GF-D8 (cell line): ENCODE data around the gene APEH.

Source experiments
- DNase-seq: peaks from one replicate; lab custom pipeline; 2025; lab: John Stamatoyannopoulos, UW

Gene APEH

DNA sequence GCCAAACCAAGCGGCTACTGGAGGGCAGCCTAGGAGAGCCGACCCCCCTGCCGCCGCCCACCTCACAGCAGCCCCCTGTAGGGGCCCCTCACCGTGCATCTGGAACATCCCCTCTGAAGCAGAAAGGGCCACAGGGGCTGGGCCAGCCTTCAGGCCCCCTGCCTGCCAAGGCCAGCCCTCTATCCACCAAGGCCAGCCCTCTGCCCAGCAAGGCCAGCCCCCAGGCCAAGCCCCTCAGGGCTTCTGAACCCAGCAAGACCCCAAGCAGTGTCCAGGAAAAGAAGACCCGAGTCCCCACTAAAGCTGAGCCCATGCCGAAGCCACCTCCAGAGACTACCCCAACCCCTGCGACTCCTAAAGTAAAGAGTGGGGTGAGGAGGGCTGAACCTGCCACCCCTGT, 23.5 kb upstream of the APEH start:
- DNase-seq, result no peak

DNA sequence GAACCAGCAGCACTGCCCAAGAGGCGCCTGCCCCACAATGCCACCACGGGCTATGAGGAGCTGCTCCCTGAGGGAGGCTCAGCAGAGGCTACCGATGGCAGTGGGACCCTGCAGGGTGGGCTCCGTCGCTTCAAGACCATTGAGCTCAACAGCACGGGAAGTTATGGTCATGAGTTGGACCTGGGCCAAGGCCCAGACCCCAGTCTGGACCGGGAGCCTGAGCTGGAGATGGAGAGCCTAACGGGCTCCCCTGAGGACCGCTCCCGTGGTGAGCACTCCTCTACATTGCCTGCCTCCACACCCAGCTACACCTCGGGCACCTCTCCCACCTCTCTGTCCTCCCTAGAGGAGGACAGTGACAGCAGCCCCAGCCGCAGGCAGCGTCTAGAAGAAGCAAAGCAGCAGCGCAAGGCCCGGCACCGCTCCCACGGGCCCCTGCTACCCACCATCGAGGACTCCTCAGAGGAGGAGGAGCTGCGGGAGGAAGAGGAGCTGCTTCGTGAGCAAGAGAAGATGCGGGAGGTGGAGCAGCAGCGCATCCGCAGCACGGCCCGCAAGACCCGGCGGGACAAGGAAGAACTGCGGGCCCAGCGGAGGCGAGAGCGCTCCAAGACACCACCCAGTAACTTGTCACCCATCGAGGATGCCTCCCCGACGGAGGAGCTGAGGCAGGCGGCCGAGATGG, 21.8 kb upstream of the APEH start:
- no peak for DNase-seq

DNA sequence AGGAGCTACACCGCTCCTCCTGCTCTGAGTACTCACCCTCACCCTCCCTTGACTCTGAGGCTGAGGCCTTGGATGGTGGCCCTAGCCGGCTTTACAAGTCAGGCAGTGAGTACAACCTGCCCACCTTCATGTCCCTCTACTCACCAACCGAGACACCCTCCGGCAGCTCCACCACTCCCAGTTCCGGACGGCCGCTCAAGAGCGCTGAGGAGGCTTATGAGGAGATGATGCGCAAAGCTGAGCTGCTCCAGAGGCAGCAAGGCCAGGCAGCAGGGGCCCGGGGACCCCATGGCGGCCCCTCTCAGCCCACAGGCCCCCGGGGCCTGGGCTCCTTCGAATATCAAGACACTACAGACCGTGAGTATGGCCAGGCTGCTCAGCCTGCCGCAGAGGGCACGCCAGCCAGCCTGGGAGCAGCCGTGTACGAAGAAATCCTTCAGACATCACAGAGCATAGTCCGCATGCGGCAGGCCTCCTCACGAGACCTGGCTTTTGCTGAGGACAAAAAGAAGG, 21.2 kb upstream of the APEH start:
- DNase-seq, result no peak

DNA sequence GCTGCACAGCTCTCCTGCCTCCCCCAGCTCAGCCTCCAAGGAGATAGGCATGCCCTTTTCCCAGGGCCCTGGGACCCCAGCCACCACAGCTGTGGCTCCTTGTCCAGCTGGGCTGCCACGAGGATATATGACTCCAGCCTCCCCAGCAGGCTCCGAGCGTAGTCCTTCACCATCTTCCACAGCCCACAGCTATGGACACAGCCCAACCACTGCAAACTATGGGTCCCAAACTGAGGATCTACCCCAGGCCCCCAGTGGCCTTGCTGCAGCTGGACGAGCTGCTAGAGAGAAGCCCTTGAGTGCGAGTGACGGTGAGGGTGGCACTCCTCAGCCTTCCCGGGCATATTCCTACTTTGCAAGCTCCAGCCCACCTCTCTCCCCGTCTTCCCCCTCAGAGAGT, 20.5 kb upstream of the APEH start:
- no peak for DNase-seq

DNA sequence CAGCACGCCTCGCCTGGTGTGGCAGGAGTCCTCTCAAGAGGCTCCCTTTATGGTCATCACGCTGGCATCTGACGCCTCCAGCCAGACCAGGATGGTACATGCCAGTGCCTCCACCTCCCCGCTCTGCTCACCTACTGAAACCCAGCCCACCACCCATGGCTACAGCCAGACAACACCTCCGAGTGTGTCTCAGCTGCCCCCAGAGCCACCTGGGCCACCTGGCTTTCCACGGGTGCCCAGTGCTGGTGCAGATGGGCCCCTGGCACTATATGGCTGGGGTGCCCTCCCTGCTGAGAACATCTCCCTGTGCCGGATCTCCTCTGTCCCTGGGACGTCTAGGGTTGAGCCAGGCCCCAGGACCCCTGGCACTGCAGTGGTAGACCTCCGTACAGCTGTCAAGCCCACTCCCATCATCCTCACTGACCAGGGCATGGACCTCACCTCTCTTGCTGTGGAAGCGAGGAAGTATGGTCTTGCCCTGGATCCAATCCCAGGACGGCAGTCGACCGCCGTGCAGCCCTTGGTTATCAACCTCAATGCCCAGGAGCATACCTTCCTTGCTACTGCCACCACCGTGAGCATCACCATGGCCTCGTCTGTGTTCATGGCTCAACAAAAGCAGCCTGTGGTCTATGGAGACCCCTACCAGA, 19.9 kb upstream of the APEH start:
- DNase-seq, result no peak

DNA sequence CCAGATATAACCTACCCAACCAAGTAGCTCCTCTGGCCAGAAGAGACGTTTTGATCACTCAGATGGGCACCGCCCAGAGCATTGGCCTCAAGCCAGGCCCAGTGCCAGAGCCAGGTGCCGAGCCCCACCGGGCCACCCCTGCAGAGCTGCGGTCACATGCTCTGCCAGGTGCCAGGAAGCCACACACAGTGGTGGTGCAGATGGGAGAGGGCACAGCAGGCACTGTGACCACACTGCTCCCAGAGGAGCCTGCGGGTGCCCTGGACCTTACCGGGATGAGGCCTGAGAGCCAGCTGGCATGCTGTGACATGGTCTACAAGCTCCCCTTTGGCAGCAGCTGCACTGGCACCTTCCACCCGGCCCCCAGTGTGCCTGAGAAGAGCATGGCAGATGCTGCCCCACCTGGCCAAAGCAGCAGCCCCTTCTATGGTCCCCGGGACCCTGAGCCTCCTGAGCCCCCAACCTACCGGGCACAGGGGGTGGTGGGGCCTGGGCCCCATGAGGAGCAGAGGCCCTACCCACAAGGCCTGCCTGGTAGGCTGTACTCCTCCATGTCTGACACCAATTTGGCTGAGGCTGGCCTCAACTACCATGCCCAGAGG, 19.1 kb upstream of the APEH start:
- DNase-seq, result no peak

DNA sequence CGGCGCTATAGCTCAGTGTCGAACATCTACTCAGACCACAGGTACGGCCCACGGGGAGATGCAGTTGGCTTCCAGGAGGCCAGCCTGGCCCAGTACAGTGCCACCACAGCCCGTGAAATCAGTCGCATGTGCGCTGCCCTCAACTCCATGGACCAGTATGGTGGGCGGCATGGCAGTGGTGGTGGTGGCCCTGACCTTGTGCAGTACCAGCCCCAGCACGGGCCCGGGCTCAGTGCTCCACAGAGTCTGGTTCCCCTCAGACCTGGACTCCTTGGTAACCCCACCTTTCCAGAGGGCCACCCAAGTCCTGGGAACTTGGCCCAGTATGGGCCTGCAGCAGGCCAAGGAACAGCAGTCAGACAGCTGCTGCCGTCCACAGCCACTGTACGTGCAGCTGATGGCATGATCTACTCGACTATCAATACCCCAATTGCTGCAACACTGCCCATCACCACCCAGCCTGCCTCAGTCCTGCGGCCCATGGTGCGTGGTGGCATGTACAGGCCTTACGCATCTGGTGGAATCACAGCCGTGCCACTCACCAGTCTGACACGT, 18.3 kb upstream of the APEH start:
- no peak for DNase-seq

DNA sequence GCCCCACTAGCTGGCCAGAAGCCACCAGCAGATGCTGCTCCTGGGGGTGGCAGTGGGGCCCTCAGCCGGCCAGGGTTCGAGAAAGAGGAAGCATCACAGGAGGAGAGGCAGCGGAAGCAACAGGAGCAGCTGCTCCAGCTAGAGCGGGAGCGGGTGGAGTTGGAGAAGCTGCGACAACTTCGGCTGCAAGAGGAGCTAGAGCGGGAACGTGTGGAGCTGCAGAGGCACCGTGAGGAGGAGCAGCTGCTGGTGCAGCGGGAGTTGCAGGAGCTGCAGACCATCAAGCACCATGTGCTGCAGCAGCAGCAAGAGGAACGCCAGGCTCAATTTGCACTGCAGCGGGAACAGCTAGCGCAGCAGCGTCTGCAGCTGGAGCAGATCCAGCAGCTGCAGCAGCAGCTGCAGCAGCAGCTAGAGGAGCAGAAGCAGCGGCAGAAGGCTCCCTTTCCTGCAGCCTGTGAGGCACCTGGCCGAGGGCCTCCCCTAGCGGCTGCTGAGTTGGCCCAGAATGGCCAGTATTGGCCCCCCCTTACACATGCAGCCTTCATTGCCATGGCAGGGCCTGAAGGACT, 17.5 kb upstream of the APEH start:
- DNase-seq, result no peak

DNA sequence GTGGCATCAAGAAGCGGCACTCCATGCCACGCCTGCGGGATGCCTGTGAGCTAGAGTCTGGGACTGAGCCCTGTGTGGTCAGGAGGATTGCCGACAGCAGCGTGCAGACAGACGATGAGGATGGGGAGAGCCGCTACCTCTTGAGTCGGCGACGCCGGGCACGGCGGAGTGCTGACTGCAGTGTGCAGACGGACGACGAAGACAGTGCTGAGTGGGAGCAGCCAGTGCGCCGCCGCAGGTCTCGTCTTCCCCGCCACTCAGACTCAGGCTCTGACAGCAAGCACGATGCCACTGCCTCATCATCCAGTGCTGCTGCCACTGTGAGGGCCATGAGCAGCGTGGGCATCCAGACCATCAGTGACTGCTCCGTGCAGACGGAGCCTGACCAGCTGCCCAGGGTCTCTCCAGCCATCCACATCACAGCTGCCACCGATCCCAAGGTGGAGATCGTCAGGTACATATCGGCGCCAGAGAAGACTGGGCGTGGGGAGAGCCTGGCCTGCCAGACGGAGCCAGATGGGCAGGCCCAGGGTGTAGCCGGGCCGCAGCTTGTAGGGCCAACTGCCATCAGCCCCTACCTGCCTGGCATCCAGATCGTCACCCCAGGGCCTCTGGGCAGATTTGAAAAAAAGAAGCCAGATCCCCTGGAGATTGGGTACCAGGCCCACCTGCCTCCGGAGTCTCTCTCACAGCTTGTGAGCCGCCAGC, 16.8 kb upstream of the APEH start:
- DNase-seq, result no peak

DNA sequence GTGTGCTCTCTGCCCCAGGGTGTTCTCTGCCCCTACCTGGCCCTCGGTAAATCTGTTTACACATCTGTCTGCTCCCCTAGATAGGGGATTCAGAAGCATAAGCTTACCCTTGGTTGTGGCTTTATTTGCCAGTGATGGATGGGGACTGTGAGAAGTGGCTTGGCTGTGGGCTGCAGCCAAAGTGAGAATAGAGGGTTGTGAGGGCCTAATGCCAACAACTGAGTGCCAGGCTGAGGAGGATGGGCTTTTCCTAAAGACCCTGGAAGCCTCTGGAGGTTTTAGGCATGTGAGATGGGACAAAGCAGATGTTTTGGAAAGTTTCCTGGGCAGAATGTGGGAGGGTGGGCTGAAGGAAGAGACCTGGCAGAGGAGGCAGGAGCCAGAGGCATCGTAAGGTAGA, 15.4 kb upstream of the APEH start:
- DNase-seq, result no peak

DNA sequence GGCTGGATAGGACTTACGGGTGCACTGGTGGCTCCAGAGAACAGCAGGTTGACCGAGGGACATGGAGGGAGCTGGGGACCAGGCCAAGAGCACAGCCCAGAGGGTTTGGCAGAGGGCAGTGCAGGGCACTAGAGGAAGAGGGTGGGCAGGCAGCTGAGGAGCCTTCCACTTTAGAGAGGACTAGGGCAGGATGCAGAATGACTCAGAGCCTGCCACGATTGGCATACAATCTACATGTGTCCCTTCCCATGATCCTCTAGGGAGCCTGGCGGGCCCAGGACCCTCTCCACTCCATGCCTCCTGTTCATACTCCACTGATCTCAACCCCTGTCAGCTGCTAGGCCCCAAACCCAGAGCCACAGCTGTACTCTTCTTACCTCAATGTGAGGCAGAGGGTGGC, 14.4 kb upstream of the APEH start:
- no peak for DNase-seq

DNA sequence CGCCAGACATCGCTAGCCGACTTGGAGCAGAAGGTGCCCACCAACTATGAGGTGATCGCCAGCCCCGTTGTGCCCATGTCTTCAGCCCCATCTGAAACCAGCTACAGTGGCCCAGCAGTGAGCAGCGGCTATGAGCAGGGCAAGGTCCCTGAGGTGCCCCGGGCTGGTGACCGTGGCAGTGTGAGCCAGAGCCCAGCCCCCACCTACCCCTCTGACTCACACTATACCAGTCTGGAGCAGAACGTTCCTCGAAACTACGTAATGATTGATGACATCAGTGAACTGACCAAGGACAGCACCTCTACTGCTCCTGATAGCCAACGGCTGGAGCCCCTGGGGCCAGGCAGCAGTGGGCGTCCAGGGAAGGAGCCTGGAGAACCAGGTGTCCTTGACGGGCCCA, 12.9 kb upstream of the APEH start:
- DNase-seq, result no peak

DNA sequence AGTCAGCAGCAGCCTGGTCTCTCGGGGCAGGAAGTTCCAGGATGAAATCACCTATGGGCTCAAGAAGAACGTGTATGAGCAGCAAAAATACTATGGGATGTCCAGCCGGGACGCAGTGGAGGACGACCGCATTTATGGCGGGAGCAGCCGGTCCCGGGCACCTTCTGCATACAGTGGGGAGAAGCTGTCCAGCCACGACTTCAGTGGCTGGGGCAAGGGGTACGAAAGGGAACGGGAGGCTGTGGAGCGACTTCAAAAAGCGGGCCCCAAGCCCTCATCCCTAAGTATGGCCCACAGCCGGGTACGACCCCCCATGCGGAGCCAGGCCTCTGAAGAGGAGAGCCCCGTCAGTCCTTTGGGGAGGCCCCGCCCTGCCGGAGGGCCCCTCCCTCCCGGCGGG, 12.1 kb upstream of the APEH start:
- no peak for DNase-seq

DNA sequence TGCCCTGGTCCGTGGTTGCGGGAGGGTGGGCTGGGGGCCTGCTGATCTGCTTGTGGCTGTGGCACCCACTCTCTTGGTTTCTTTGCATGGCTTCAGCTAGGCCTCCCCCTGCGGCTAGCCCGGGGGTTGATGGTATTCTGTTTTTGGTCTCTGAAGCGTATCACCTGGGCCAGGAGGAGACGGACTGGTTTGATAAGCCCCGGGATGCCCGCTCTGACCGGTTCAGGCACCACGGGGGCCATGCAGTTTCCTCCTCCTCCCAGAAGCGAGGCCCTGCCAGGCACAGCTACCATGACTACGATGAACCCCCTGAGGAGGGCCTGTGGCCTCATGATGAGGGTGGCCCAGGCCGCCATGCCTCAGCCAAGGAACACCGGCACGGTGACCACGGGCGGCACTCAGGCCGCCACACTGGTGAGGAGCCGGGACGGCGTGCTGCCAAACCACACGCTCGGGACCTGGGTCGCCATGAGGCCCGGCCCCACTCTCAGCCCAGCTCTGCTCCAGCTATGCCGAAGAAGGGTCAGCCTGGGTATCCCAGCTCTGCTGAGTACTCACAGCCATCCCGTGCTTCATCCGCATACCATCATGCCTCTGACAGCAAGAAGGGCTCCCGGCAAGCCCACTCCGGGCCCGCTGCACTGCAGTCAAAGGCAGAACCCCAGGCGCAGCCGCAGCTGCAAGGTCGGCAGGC, 11.3 kb upstream of the APEH start:
- no peak for DNase-seq

DNA sequence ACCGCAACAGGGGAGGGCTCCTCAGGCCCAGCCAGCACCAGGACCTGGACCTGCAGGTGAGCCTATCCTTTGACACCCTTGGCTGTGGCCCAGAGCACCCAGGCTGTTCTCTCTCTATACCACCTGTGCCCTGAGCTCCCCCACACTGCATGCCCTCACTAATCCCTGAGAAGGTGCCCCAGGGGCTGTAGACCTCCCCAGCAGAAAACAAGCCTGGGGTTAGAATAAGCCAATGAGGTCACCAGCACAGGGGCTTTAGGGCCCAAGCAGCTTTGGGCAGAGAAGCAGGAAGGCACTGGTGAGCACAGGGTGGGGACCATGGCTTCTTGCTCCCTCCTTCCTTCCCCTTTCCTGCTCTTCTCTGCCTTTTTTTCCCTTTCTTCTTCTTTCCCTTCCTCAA, 10.3 kb upstream of the APEH start:
- no peak for DNase-seq

DNA sequence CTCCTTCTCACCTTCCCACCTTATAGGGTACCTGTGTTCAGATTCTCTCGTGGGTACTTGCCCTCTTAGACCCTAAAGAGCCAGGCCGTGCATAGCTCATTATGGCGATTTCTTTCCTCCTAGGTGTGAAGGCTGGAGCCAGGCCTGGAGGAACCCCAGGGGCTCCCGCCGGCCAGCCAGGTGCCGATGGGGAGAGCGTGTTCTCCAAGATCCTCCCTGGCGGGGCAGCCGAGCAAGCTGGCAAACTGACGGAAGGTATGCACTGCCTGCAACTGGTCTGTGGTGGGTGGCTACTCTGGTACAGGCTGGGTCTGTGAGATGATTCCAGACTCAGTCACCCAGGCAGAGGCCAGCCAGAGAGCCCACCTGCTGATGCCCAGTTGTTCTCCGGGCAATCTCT, 9.9 kb upstream of the APEH start:
- no peak for DNase-seq

DNA sequence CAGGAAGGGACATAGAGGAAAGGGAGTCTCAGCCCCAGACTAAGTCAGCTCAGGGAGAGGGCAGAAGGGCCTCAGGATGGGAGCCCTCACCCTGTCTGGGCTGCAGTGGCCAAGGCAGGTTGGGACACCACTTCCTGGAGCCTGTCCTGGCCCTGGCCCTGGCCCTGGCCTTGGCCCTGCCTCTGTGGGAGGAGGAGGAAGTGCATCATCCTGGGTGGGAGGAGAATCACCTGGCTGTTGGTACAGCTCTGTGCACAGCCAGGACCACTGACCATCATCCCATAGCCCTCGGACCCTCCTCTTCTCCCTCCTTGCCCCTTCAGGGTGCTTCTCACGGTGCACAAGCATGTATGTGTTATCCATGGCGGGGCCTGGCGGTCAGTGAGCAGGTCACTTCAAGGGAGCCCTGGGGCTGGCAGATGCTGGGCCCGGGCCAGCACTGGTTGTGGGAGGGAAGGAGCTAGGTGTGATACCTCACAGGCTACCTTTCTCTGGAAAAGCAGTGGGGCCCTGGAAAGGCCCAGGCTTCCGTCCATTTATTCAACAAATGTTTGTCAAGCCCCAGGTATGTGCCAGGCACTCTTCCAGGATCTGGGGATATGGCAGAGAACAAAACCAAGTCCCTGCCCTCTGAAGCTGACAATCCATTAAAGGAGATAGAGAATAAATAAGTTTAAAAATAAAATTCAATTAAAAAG, 8.2 kb upstream of the APEH start:
- DNase-seq, result no peak

DNA sequence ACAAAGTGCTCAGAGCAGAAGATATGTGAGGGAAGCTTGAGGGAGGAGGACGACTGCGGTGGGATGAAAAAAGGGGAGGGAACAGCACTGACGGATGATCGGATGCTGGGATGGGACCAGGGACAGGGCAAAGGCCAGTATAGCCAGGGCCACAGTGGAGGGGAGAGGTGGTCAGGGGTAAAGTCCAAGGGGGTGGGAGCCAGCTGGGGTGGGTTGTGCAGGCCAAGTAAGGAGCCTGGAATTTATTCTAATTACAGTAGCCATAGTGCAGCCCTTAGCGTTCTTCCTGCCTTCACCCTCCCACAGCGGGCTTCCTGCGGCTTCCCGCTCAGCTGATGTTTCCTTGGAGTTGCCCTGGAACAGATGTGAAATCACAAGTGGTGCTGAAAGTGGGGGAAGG, 7.6 kb upstream of the APEH start:
- DNase-seq, result no peak

DNA sequence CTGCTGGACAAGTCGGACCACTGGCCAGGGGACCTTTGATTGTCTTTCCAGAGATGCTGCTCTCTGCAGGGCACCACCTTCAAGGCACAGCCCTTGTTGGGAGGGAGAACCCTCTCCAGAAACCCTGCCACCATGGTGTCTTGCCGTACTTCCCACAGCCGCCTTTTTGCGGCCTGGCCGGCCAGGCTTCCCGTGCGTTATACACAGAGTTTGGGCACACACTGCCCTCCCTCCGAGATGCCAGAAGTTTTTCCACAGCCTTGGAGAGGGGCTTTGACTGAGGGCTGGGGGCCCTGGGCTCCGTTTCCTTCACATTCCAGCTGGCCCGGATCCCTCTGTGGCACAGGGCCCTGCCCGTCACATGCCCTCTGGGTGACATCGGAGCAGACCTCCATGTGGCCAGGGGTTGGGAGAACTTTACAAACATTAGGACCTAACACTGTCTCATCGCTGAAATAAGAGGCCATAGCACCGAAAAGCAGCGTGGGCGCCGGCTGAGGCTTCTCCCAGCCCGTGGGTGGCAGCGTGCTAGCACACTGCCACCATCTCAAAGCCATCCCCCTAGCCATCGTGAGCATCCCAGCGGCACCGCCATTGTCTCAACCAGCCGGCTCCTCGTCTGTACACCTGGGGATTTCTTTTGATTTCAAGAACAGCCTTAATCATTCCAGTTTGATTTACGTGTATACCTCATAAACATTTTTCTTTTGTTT, 6.3 kb upstream of the APEH start:
- no peak for DNase-seq

DNA sequence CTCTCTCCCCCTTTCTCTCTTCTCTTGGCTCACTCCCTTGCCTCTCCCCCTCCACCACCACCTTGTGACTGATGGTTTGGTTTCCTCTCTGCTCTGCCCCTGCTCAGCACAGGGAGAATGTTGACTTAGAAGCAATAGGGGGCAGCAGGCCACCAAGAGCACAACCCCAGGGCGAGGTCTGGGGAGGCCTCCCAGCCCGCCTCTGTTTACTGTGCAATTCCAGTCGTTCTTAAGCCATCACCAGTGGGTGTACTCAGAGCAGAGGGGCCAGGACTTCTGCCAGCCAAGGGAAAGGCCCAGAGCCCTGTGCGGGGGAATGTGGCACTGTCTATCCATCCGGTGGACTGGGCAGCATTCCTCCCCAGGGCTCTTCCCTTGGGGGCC, 5.7 kb upstream of the APEH start:
- DNase-seq, result no peak
